ENCODE results near the gene AKAP8L.

Gene AKAP8L

GRCh38 chr19:15448778-15449619 is 30.2 kb upstream of the AKAP8L start:
- peaks cover 20% of the 10 kb centered on the region for H3K4me1 Mint-ChIP-seq
- H3K27me3 Mint-ChIP-seq (ENCODE audit: low read depth, poor library complexity), result peaks cover 39% of the 10 kb centered on the region
- TF ChIP-seq CTCF (IDR thresholded peaks at IDR 0.05), result no peak
- H3K4me3 Mint-ChIP-seq, result peak overlapping the region; percentile 85
- H3K36me3 Mint-ChIP-seq (ENCODE audit: low read depth), result peaks cover 6% of the 10 kb centered on the region
- no peaks in the 10 kb centered on the region for H3K9me3 Mint-ChIP-seq
- H3K27ac Mint-ChIP-seq, result no peak overlapping the region
- DNase-seq, result peak; percentile 30

GRCh38 chr19:15448044-15448777 is 29.4 kb upstream of the AKAP8L start:
- peaks cover 32% of the 10 kb centered on the region for H3K27me3 Mint-ChIP-seq (ENCODE audit: low read depth, poor library complexity)
- peaks cover 12% of the 10 kb centered on the region for H3K4me1 Mint-ChIP-seq
- peaks cover 6% of the 10 kb centered on the region for H3K36me3 Mint-ChIP-seq (ENCODE audit: low read depth)
- no peak overlapping the region for H3K27ac Mint-ChIP-seq
- no peaks in the 10 kb centered on the region for H3K9me3 Mint-ChIP-seq
- no peak for TF ChIP-seq CTCF (IDR thresholded peaks at IDR 0.05)
- H3K4me3 Mint-ChIP-seq, result peak overlapping the region; percentile 85
- DNase-seq, result no peak

GRCh38 chr19:15447057-15447456 is 28.3 kb upstream of the AKAP8L start:
- H3K4me3 Mint-ChIP-seq, result no peak overlapping the region
- peaks cover 25% of the 10 kb centered on the region for H3K27me3 Mint-ChIP-seq (ENCODE audit: low read depth, poor library complexity)
- peaks cover 6% of the 10 kb centered on the region for H3K36me3 Mint-ChIP-seq (ENCODE audit: low read depth)
- DNase-seq, result no peak
- peaks cover 12% of the 10 kb centered on the region for H3K4me1 Mint-ChIP-seq
- H3K9me3 Mint-ChIP-seq, result no peaks in the 10 kb centered on the region
- H3K27ac Mint-ChIP-seq, result no peak overlapping the region
- TF ChIP-seq CTCF (IDR thresholded peaks at IDR 0.05), result no peak

GRCh38 chr19:15445807-15446376 is 27.1 kb upstream of the AKAP8L start:
- DNase-seq, result no peak
- peaks cover 6% of the 10 kb centered on the region for H3K36me3 Mint-ChIP-seq (ENCODE audit: low read depth)
- no peaks in the 10 kb centered on the region for H3K9me3 Mint-ChIP-seq
- no peak for TF ChIP-seq CTCF (IDR thresholded peaks at IDR 0.05)
- peaks cover 12% of the 10 kb centered on the region for H3K4me1 Mint-ChIP-seq
- H3K27ac Mint-ChIP-seq, result no peak overlapping the region
- H3K4me3 Mint-ChIP-seq, result no peak overlapping the region
- H3K27me3 Mint-ChIP-seq (ENCODE audit: low read depth, poor library complexity), result peaks cover 13% of the 10 kb centered on the region

GRCh38 chr19:15445227-15445605 is 26.4 kb upstream of the AKAP8L start:
- Mint-ChIP-seq H3K4me1 (peaks cover 10% of the 10 kb centered on the region), H3K36me3 (ENCODE audit: low read depth) (peaks cover 6% of the 10 kb centered on the region), H3K9me3 (no peaks in the 10 kb centered on the region), H3K4me3 (no peak overlapping the region), H3K27me3 (ENCODE audit: low read depth, poor library complexity) (peaks cover 9% of the 10 kb centered on the region), H3K27ac (no peak overlapping the region)
- no peak for TF ChIP-seq CTCF (IDR thresholded peaks at IDR 0.05)
- no peak for DNase-seq
